ENCODE measurements around the gene LYAR. TPM values are rescaled to one million over a fixed set of nuclear protein-coding genes. Genes with fewer than 3 reads are reported as not detected.

LYAR gene
- polyA plus RNA-seq, 2 donors = 15.7 to 17.2 TPM

DNA sequence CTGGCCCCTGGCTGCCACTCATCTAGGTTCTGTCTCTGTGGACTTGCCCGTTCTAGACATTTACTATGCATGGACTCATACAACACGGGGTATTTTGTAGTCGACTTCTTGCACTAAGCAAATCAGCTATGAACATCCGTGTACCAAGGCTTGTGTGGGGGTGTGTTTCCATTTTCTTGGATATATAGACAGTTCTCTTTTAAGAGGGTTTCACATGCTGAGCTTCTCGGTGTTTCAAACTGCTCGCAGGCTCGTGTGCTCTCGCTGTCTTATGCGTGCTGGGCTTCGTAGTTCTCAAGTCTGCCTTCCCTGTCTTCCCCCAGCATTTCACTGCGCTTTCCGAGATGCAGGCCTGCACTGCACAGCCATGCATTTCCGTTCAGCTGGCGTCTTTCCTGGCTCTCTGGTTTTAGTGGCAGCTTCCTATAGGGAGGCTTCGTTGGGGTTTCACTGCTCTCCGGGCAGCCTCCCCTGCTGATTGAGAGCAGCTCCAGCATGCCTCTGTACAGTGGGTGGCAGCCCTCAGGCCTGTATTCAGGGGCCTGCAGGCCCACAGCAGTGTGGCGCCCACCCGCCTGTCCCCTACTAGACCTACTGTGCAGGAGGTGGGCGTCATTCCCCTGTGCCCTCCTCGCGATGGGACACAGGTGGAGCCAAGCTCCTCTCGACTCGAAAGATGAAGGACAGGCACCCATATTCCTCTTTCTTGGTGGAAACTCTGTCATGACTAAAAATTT, 27.7 kb upstream of the LYAR start:
- Histone ChIP-seq H3K4me3 (ENCODE audit: low read depth in 1 of 2, low read length in 2 of 2) (no peak overlapping the region), H3K36me3 (ENCODE audit: control insufficient read depth in 2 of 2, insufficient read depth in 2 of 2, low read length in 1 of 2) (peaks cover 30 to 40% of the 10 kb centered on the region in 2 donors), H3K27me3 (ENCODE audit: control insufficient read depth in 1 of 2, insufficient read depth in 2 of 2, low read length in 2 of 2) (no peaks in the 10 kb centered on the region), H3K9me3 (ENCODE audit: control insufficient read depth in 2 of 2, insufficient read depth in 1 of 2, low read depth in 1 of 2, low read length in 1 of 2) (no peaks in the 10 kb centered on the region), H3K4me1 (ENCODE audit: control insufficient read depth in 2 of 2, insufficient read depth in 2 of 2, low read length in 1 of 2) (no peaks in the 10 kb centered on the region), H3K27ac (ENCODE audit: low read depth in 2 of 2, low read length in 1 of 2) (no peak overlapping the region)
- WGBS, 2 donors = 90 to 91% methylated on average over 23 of the region's 23 CpGs

- no peak overlapping the region for H3K4me3 ChIP-seq (ENCODE audit: low read depth in 1 of 2, low read length in 2 of 2)
- WGBS, 2 donors = 95% methylated on average over 13 of the region's 13 CpGs
- no peaks in the 10 kb centered on the region for H3K27me3 ChIP-seq (ENCODE audit: control insufficient read depth in 1 of 2, insufficient read depth in 2 of 2, low read length in 2 of 2)
- H3K9me3 ChIP-seq (ENCODE audit: control insufficient read depth in 2 of 2, insufficient read depth in 1 of 2, low read depth in 1 of 2, low read length in 1 of 2) = no peaks in the 10 kb centered on the region
- H3K27ac ChIP-seq (ENCODE audit: low read depth in 2 of 2, low read length in 1 of 2) = no peak overlapping the region
- H3K36me3 ChIP-seq (ENCODE audit: control insufficient read depth in 2 of 2, insufficient read depth in 2 of 2, low read length in 1 of 2) = peaks cover 23 to 32% of the 10 kb centered on the region in 2 donors
- no peaks in the 10 kb centered on the region for H3K4me1 ChIP-seq (ENCODE audit: control insufficient read depth in 2 of 2, insufficient read depth in 2 of 2, low read length in 1 of 2)
Measured at GRCh38 chr4:4316150-4316495, 26.2 kb upstream of the LYAR start.

GRCh38 chr4:4315461-4316149, 25.7 kb upstream of the LYAR start:
- no peaks in the 10 kb centered on the region for H3K27me3 ChIP-seq (ENCODE audit: control insufficient read depth in 1 of 2, insufficient read depth in 2 of 2, low read length in 2 of 2)
- H3K36me3 ChIP-seq (ENCODE audit: control insufficient read depth in 2 of 2, insufficient read depth in 2 of 2, low read length in 1 of 2) = peaks cover 19 to 27% of the 10 kb centered on the region in 2 donors
- no peaks in the 10 kb centered on the region for H3K4me1 ChIP-seq (ENCODE audit: control insufficient read depth in 2 of 2, insufficient read depth in 2 of 2, low read length in 1 of 2)
- 87 to 88% methylated on average over 12 of the region's 12 CpGs for WGBS, 2 donors
- no peaks in the 10 kb centered on the region for H3K9me3 ChIP-seq (ENCODE audit: control insufficient read depth in 2 of 2, insufficient read depth in 1 of 2, low read depth in 1 of 2, low read length in 1 of 2)
- no peak overlapping the region for H3K4me3 ChIP-seq (ENCODE audit: low read depth in 1 of 2, low read length in 2 of 2)
- no peak overlapping the region for H3K27ac ChIP-seq (ENCODE audit: low read depth in 2 of 2, low read length in 1 of 2)

GRCh38 chr4:4311193-4311592, 21.2 kb upstream of the LYAR start:
- H3K27me3 ChIP-seq (ENCODE audit: control insufficient read depth in 1 of 2, insufficient read depth in 2 of 2, low read length in 2 of 2) = no peaks in the 10 kb centered on the region
- no peaks in the 10 kb centered on the region for H3K9me3 ChIP-seq (ENCODE audit: control insufficient read depth in 2 of 2, insufficient read depth in 1 of 2, low read depth in 1 of 2, low read length in 1 of 2)
- H3K36me3 ChIP-seq (ENCODE audit: control insufficient read depth in 2 of 2, insufficient read depth in 2 of 2, low read length in 1 of 2) = peaks cover 11 to 24% of the 10 kb centered on the region in 2 donors
- 87 to 90% methylated on average over 4 of the region's 4 CpGs for WGBS, 2 donors
- H3K27ac ChIP-seq (ENCODE audit: low read depth in 2 of 2, low read length in 1 of 2) = no peak overlapping the region
- H3K4me1 ChIP-seq (ENCODE audit: control insufficient read depth in 2 of 2, insufficient read depth in 2 of 2, low read length in 1 of 2) = no peaks in the 10 kb centered on the region
- no peak overlapping the region for H3K4me3 ChIP-seq (ENCODE audit: low read depth in 1 of 2, low read length in 2 of 2)

- H3K36me3 ChIP-seq (ENCODE audit: control insufficient read depth in 2 of 2, insufficient read depth in 2 of 2, low read length in 1 of 2) = peaks cover 6 to 12% of the 10 kb centered on the region in 2 donors
- WGBS, 2 donors = 76 to 85% methylated on average over 9 of the region's 9 CpGs
Measured at GRCh38 chr4:4308800-4309441, 19.0 kb upstream of the LYAR start.

DNA sequence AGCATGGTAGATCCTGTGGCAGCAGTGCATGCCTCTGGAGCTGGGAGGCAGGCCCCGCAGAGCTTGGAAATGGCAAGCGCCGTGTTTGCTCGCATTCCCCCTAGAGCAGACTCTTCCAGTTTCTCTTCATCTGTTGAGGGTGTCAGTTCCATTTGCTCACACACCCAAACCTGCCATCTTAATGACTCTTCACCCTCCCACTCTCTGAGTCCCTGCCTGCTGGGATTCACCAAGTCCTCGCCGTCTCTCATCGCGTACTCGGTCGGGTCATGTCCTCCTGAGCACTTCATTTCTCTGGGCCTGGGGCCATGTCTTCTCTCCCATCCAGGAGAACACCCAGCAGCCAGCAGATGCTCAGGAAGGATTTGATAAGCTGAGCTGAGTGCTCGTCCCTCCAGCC, 17.0 kb upstream of the LYAR start:
- 96 to 98% methylated on average over 11 of the region's 11 CpGs for WGBS, 2 donors
- no peaks in the 10 kb centered on the region for H3K4me1 ChIP-seq (ENCODE audit: control insufficient read depth in 2 of 2, insufficient read depth in 2 of 2, low read length in 1 of 2)
- H3K9me3 ChIP-seq (ENCODE audit: control insufficient read depth in 2 of 2, insufficient read depth in 1 of 2, low read depth in 1 of 2, low read length in 1 of 2) = no peaks in the 10 kb centered on the region
- H3K27me3 ChIP-seq (ENCODE audit: control insufficient read depth in 1 of 2, insufficient read depth in 2 of 2, low read length in 2 of 2) = no peaks in the 10 kb centered on the region
- H3K27ac ChIP-seq (ENCODE audit: low read depth in 2 of 2, low read length in 1 of 2) = no peak overlapping the region
- H3K36me3 ChIP-seq (ENCODE audit: control insufficient read depth in 2 of 2, insufficient read depth in 2 of 2, low read length in 1 of 2) = peaks cover 10 to 17% of the 10 kb centered on the region in 2 donors
- no peak overlapping the region for H3K4me3 ChIP-seq (ENCODE audit: low read depth in 1 of 2, low read length in 2 of 2)

More at GRCh38 chr4:4308800-4309441, 19.0 kb upstream of the LYAR start:
- H3K9me3 ChIP-seq (ENCODE audit: control insufficient read depth in 2 of 2, insufficient read depth in 1 of 2, low read depth in 1 of 2, low read length in 1 of 2) = no peaks in the 10 kb centered on the region
- H3K4me1 ChIP-seq (ENCODE audit: control insufficient read depth in 2 of 2, insufficient read depth in 2 of 2, low read length in 1 of 2) = no peaks in the 10 kb centered on the region
- no peak overlapping the region for H3K4me3 ChIP-seq (ENCODE audit: low read depth in 1 of 2, low read length in 2 of 2)
- no peaks in the 10 kb centered on the region for H3K27me3 ChIP-seq (ENCODE audit: control insufficient read depth in 1 of 2, insufficient read depth in 2 of 2, low read length in 2 of 2)
- H3K27ac ChIP-seq (ENCODE audit: low read depth in 2 of 2, low read length in 1 of 2) = no peak overlapping the region

- Histone ChIP-seq H3K4me1 (ENCODE audit: control insufficient read depth in 2 of 2, insufficient read depth in 2 of 2, low read length in 1 of 2) (no peaks in the 10 kb centered on the region), H3K27ac (ENCODE audit: low read depth in 2 of 2, low read length in 1 of 2) (no peak overlapping the region), H3K27me3 (ENCODE audit: control insufficient read depth in 1 of 2, insufficient read depth in 2 of 2, low read length in 2 of 2) (no peaks in the 10 kb centered on the region), H3K4me3 (ENCODE audit: low read depth in 1 of 2, low read length in 2 of 2) (no peak overlapping the region), H3K9me3 (ENCODE audit: control insufficient read depth in 2 of 2, insufficient read depth in 1 of 2, low read depth in 1 of 2, low read length in 1 of 2) (no peaks in the 10 kb centered on the region), H3K36me3 (ENCODE audit: control insufficient read depth in 2 of 2, insufficient read depth in 2 of 2, low read length in 1 of 2) (peaks cover 10 to 24% of the 10 kb centered on the region in 2 donors)
- WGBS, 2 donors = 62 to 67% methylated on average over 6 of the region's 6 CpGs
Measured at GRCh38 chr4:4302416-4302815, 12.5 kb upstream of the LYAR start.

DNA sequence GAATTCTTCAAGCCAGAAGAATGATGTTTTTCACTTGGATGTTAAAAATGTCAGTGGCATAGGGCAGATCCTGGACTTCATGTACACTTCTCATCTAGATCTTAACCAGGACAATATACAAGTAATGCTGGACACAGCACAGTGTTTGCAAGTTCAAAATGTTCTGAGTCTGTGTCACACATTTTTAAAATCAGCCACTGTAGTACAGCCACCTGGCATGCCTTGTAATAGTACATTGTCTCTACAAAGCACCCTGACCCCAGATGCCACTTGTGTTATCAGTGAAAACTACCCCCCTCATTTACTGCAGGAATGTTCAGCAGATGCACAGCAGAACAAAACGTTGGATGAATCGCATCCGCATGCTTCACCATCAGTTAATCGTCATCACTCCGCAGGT, 12.0 kb upstream of the LYAR start:
- peaks cover 10 to 21% of the 10 kb centered on the region in 2 donors for H3K36me3 ChIP-seq (ENCODE audit: control insufficient read depth in 2 of 2, insufficient read depth in 2 of 2, low read length in 1 of 2)
- H3K9me3 ChIP-seq (ENCODE audit: control insufficient read depth in 2 of 2, insufficient read depth in 1 of 2, low read depth in 1 of 2, low read length in 1 of 2) = no peaks in the 10 kb centered on the region
- H3K27ac ChIP-seq (ENCODE audit: low read depth in 2 of 2, low read length in 1 of 2) = no peak overlapping the region
- 91 to 93% methylated on average over 5 of the region's 5 CpGs for WGBS, 2 donors
- H3K27me3 ChIP-seq (ENCODE audit: control insufficient read depth in 1 of 2, insufficient read depth in 2 of 2, low read length in 2 of 2) = no peaks in the 10 kb centered on the region
- no peak overlapping the region for H3K4me3 ChIP-seq (ENCODE audit: low read depth in 1 of 2, low read length in 2 of 2)
- H3K4me1 ChIP-seq (ENCODE audit: control insufficient read depth in 2 of 2, insufficient read depth in 2 of 2, low read length in 1 of 2) = no peaks in the 10 kb centered on the region

GRCh38 chr4:4299006-4299405, 9.1 kb upstream of the LYAR start:
- no peak overlapping the region for H3K27ac ChIP-seq (ENCODE audit: low read depth in 2 of 2, low read length in 1 of 2)
- WGBS, 2 donors = 91% methylated on average over 3 of the region's 3 CpGs
- no peak overlapping the region for H3K4me3 ChIP-seq (ENCODE audit: low read depth in 1 of 2, low read length in 2 of 2)
- H3K9me3 ChIP-seq (ENCODE audit: control insufficient read depth in 2 of 2, insufficient read depth in 1 of 2, low read depth in 1 of 2, low read length in 1 of 2) = no peaks in the 10 kb centered on the region
- no peaks in the 10 kb centered on the region for H3K27me3 ChIP-seq (ENCODE audit: control insufficient read depth in 1 of 2, insufficient read depth in 2 of 2, low read length in 2 of 2)
- peaks cover 7 to 14% of the 10 kb centered on the region in 2 donors for H3K36me3 ChIP-seq (ENCODE audit: control insufficient read depth in 2 of 2, insufficient read depth in 2 of 2, low read length in 1 of 2)
- no peaks in the 10 kb centered on the region for H3K4me1 ChIP-seq (ENCODE audit: control insufficient read depth in 2 of 2, insufficient read depth in 2 of 2, low read length in 1 of 2)

All from esophagus (tissue), 2 donors.